ENCODE measurements around the gene JARID2. TPM values are rescaled to one million over a fixed set of nuclear protein-coding genes. Genes with fewer than 3 reads are reported as not detected.

Gene JARID2
- polyA plus RNA-seq, 4 donors = 19.5 to 30.3 (median 28.8) TPM

GRCh38 chr6:15368873-15369272 lies 123.0 kb downstream of the JARID2 start:
- no peak for DNase-seq (ENCODE audit: low read depth in 4 of 4, low spot score in 3 of 4)

- no peak for DNase-seq (ENCODE audit: low read depth in 4 of 4, low spot score in 3 of 4)
Measured at GRCh38 chr6:15369838-15370237, 124.0 kb downstream of the JARID2 start.

DNA sequence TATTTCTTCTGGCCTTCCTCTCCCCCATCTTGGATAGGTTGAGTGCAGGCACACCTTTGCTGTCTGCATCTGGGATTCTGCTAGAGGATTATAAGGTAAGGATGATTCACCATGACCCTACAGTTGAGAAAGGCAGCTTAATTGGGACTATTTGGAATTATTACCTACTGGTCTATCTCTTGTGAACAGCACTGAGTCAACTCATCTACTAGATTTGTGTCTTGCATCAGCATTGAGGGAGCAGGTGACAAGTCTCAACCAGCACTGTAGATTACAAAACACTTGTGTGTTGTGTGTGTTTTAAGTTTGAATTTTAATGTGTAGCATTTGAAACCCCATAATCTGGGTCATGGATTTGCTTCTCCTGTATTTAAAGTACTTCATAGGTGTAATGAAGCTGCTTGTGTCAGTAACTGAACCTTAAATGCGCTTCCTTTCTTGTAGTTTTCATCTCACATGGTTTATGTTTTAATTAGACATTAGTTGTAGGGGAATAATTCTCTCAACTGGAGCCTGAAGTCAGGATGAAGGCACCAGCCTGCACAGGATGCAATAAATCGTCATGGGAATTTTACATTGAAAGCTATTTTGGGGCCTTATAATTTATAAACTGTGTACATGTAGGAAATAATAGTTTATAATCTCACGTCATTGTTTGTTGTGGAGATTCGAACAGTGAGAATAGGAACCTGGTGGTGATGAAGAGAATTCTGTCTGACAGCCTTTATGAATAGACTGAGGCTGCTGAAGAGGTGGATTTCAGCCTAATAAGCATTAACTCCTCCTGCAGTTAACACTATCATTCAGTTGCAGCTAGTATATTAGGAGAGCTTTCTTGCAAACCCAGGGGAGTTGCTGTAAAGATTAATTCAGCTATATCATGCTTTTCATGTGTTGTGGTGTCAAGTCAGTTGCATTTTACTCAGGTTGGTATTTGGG lies 125.1 kb downstream of the JARID2 start:
- DNase-seq (ENCODE audit: low read depth in 4 of 4, low spot score in 3 of 4) = no peak

DNA sequence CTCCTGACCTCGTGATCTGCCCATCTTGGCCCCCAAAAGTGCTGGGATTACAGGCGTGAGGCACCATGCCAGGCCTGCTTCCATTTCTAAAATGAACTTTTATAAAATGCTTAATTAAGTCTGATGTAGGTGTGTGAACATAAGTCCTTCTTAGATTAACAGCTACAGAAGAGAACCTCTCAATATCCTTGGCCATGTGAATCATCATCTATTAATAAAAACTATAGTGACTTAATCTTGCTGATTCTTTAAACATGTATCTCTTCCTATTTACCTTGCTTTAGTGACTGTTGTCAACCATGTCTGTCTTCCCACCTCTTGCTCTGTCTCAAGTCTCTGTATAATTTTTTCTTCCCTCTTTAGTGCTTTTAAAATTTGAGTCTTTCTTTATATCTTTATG lies 127.1 kb downstream of the JARID2 start:
- DNase-seq (ENCODE audit: low read depth in 4 of 4, low spot score in 3 of 4) = no peak

DNA sequence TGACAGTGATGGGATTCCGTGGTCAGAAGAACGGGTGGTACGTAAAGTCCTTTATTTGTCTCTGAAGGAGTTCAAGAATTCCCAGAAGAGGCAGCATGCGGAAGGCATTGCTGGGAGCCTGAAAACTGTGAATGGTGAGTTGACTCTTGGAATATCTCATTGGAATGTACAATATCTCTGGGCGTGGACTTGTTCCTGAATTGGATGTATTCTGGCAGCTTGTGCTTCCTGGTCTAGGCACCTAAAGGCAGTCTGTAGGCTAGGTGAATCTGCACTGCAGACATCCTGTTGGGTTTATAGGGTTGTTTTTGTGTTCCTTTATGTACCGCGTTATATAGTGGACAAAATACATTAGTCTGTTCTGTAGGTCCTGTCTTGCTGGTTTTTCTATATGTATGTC lies 128.2 kb downstream of the JARID2 start:
- no peak for DNase-seq (ENCODE audit: low read depth in 4 of 4, low spot score in 3 of 4)

- no peak for DNase-seq (ENCODE audit: low read depth in 4 of 4, low spot score in 3 of 4)
Measured at GRCh38 chr6:15375018-15375417, 129.1 kb downstream of the JARID2 start.

- no peak for DNase-seq (ENCODE audit: low read depth in 4 of 4, low spot score in 3 of 4)
Measured at GRCh38 chr6:15375638-15376290, 129.9 kb downstream of the JARID2 start.

GRCh38 chr6:15376900-15377487 lies 131.1 kb downstream of the JARID2 start:
- no peak for DNase-seq (ENCODE audit: low read depth in 4 of 4, low spot score in 3 of 4)

GRCh38 chr6:15378272-15378671 lies 132.4 kb downstream of the JARID2 start:
- DNase-seq (ENCODE audit: low read depth in 4 of 4, low spot score in 3 of 4) = no peak

- no peak for DNase-seq (ENCODE audit: low read depth in 4 of 4, low spot score in 3 of 4)
Measured at GRCh38 chr6:15378866-15379265, 133.0 kb downstream of the JARID2 start.

DNA sequence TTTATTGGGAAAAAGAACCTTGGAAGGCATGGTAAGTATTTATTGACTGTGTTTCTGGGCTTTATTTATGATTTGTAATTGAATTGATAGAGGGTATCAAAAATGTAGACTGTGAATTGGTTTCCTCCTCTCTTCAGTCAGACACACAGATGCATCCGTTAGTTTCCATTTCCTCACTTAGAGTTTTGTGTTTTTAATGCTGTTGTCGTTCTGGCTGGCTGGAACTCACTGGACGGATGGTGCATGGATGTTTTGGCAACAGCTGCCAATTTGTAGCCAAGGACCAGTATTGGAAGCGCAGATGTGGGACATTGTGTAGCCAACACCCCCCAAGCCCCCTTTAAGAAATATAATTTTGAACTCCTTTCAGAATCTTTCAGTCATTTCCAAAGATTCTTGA lies 134.5 kb downstream of the JARID2 start:
- DNase-seq (ENCODE audit: low read depth in 4 of 4, low spot score in 3 of 4) = no peak

GRCh38 chr6:15382089-15382488 lies 136.2 kb downstream of the JARID2 start:
- DNase-seq (ENCODE audit: low read depth in 4 of 4, low spot score in 3 of 4) = no peak

DNA sequence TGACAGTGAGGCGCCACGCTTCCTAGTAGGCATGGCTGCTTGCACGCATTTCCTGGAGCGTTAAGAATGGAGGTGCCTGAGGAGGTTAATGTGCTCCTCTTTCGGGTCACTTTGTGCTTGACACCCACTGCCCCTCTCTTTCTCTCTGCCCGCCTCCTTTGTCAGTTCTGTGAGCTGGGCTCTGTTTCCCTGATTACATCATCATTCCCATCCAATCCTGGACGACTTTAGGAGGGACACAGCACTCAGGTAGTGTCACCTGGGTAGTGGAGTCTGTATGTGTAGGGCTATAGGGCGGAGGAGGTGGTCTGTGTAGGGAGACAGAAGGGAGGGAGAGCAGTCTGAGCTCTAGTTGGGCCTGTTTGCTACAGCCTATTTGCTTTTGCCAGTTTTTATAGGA lies 136.8 kb downstream of the JARID2 start:
- DNase-seq (ENCODE audit: low read depth in 4 of 4, low spot score in 3 of 4) = no peak

GRCh38 chr6:15384901-15385300 lies 139.0 kb downstream of the JARID2 start:
- DNase-seq (ENCODE audit: low read depth in 4 of 4, low spot score in 3 of 4) = no peak

- no peak for DNase-seq (ENCODE audit: low read depth in 4 of 4, low spot score in 3 of 4)
Measured at GRCh38 chr6:15385521-15385920, 139.7 kb downstream of the JARID2 start.

DNA sequence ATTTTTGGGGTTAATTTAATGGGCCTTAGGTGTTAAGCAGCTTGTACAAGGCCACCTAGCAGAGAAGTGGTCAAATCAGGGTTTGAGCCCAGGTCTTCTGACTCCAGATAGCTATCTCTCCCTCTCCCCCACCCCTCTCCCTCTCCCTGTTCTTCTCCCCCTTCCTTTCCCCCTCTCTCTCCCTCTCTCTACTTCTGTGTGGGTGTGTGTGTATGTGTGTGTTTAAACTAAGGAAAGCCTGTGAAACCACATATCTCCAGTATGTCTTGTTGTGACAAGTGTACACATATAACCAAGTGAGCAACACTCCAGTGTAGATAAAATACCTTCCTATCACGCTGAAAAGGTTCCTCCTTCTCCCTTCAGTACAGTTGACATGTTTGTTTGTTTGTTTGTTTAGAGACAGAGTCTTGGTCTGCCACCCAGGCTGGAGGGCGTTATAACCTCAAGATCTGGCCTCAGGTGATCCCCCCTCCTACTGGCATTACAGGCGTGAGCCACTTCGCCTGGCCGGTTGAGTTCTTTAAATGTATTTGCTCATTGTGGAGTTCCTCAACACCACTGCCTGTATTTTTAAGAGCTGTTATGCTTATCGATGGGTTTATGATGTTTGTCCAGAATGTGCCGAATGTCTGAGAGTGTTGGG lies 140.4 kb downstream of the JARID2 start:
- no peak for DNase-seq (ENCODE audit: low read depth in 4 of 4, low spot score in 3 of 4)

DNA sequence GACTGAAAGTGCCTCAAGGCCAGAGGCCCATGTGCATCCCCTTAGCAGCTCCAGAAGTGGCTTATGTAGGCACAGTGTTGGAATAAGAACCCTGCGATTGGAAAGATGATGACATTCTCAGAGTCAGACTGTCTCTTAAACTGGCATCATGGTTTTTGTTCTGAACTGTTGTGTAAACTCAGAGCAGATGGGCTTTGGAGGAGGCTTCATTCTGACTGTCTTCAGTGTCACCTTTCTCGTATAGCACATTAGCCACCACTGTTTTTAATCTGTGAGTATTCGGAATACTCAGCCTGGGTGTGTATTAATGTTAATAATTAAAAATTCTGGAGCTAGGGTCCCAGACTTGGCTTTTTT lies 140.9 kb downstream of the JARID2 start:
- DNase-seq (ENCODE audit: low read depth in 4 of 4, low spot score in 3 of 4) = no peak

DNA sequence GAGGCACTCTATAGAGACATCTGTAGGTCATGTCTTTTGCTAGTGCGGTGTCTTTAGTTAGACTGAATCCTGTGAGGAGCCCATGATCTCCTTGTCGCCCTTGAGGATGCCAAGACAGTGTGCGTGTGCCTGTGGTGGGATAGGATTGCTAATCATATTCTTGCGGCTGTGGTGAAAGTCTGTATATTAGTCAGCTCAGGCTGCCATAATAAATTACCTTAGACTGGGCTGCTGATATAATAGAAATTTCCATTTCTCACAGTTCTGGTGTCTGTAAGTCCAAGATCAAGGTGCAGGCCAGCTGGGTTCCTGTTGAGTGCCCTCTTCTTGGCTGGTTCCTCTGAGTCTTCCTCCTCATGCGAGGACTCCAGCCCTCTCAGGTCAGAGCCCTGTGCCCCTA lies 141.2 kb downstream of the JARID2 start:
- no peak for DNase-seq (ENCODE audit: low read depth in 4 of 4, low spot score in 3 of 4)

DNA sequence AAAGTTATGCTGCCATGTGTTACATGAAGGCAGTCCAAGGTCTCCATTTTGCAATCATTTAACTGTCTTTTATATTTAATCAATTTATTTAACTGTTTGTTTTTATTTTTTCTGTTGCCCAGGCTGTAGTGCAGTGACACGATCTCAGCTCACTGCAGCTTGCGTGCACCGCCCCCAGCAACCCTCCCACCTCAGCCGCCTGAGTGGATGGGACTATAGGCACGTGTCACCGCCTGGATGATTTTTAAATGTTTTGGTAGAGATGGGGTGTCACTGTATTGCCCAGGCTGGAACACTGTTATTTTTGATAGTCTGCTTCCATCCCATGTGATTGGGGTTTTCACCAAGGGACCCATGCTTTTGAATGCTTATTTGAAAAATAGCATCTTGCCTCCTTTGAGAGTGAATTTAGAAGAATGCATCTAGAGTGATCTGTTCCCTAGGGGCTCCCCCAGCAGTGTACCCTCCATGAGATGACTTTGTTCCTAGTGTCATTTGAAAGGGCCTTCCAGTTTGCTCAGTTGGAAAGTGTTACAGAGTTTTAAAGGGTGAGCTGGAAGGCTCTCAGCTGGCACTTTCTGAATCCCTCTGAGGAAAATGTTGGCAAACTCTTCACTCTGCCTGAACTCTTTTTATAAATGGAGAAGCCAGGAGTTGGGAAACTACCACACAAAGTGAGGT lies 143.4 kb downstream of the JARID2 start:
- DNase-seq (ENCODE audit: low read depth in 4 of 4, low spot score in 3 of 4) = no peak

Measured in left renal pelvis (tissue), 4 donors.